Mucosa of descending colon (tissue), 3 donors: ENCODE data around the gene PKHD1. TPM values are rescaled to one million over a fixed set of nuclear protein-coding genes. Genes with fewer than 3 reads are reported as not detected.

ENCODE experiments used
- ATAC-seq: fragments of 200-7000 bp; cut with Tn5 transposase; one replicate; pipeline ENCODE4 v1.9.1; 2020; ENCODE audit warnings: mild to moderate bottlenecking, moderate library complexity
- DNase-seq, 3 donors: peaks; one replicate each; pipeline ENCODE4 v3.0.0-alpha.2; 2020
- H3K36me3 ChIP-seq: fragments of 200-600 bp; one replicate; pipeline ENCODE4 v1.8.0; 2021; ENCODE audit warnings: low read depth, mild to moderate bottlenecking
- H3K4me1 ChIP-seq: fragments of 200-600 bp; one replicate; pipeline ENCODE4 v1.8.0; 2021; ENCODE audit warnings: low read depth, mild to moderate bottlenecking
- H3K4me3 ChIP-seq: fragments of 200-600 bp; one replicate; pipeline ENCODE4 v1.8.0; 2021; ENCODE audit warnings: mild to moderate bottlenecking
- H3K9me3 ChIP-seq: fragments of 200-600 bp; one replicate; pipeline ENCODE4 v1.8.0; 2021; ENCODE audit warnings: mild to moderate bottlenecking
- intact Hi-C, 2 donors: fragments of 100-400 bp; cut with DNase I in 1 of 2; cut with micrococcal nuclease in 1 of 2; formaldehyde crosslinking; loops; one replicate each; pipeline versions ENCODE4 v1.11.0 to v1.11.1; 2022; cut with DNase I, micrococcal nuclease
- total RNA-seq, 3 donors: library from RNA; stranded (reverse); fragmentation: NEBNext Ultra II Directional in 2 of 3; extraction: Animal tissue kit (Norgen Biotek cat#: 25700) in 2 of 3; gene quantifications; one replicate each; pipeline versions ENCODE4 v1.2.1 to v1.2.4, GENCODE V29; 2021 to 2023
- TF ChIP-seq, protein P1 (sequence below): fragments of 200-600 bp; IDR thresholded peaks from one replicate; pipeline ENCODE4 v1.8.0; 2022; ENCODE audit warnings: antibody characterized with exemption, mild to moderate bottlenecking
- donor health status: DM: no; HTN: no; CAD: no; lungs with moderate emphysema.
- donor health status: DM: no; HTN: no; CAD: no.
- donor health status: DM: no; HTN: yes; CAD: no.

Gene PKHD1
- total RNA-seq, 3 donors from 2014 or later, result 0.12 to 0.22 (median 0.20) TPM

DNA sequence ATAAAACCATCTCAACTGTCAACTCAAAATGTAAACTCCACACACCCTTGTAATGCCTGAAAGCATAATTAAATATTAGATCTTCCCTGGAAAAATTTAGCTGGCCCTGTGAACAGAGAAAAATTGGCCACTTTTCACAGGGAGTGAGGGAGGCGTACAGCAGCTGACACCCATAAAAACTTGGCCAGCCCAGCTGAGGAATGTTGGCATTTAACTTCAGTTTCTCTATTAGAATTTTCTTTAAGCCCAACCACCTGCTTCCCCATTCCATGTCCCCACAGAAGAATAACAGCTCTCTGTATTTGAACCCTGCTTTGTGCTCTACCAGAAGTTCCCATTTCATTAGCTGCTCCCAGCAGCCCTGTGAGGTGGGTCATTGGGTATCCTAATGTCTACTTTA lies 41.0 kb downstream of the PKHD1 start:
- H3K9me3 ChIP-seq, result no peaks in the 10 kb centered on the region
- peak; percentile 32 for ATAC-seq

DNA sequence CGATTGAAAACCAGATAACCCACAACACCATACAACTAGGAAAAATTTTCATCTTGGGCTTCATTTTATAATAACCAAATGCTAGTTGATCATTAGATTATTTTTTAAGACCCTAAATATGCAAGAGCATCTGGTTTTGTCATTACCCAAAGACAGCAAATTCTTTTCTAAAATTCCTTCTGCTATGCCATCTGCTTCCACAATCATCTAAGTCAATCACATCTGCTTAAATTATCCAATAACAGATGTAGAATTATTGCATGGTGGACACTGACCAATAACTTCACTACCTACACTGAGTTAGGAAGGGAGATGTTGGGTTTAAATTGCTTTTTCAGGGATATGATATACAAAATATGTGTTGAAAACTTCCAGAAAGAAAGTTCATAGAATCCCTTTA lies 41.9 kb downstream of the PKHD1 start:
- DNase-seq (no peak), ATAC-seq (no peak)
- no peak overlapping the region for H3K4me3 ChIP-seq
- no peaks in the 10 kb centered on the region for H3K36me3 ChIP-seq
- H3K4me1 ChIP-seq, result no peaks in the 10 kb centered on the region
- intact Hi-C loops, result no loop called here
- H3K9me3 ChIP-seq, result no peaks in the 10 kb centered on the region
- TF ChIP-seq, protein P1, sequence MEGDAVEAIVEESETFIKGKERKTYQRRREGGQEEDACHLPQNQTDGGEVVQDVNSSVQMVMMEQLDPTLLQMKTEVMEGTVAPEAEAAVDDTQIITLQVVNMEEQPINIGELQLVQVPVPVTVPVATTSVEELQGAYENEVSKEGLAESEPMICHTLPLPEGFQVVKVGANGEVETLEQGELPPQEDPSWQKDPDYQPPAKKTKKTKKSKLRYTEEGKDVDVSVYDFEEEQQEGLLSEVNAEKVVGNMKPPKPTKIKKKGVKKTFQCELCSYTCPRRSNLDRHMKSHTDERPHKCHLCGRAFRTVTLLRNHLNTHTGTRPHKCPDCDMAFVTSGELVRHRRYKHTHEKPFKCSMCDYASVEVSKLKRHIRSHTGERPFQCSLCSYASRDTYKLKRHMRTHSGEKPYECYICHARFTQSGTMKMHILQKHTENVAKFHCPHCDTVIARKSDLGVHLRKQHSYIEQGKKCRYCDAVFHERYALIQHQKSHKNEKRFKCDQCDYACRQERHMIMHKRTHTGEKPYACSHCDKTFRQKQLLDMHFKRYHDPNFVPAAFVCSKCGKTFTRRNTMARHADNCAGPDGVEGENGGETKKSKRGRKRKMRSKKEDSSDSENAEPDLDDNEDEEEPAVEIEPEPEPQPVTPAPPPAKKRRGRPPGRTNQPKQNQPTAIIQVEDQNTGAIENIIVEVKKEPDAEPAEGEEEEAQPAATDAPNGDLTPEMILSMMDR, result no peak

More for the DNA sequence above, 41.0 kb downstream of the PKHD1 start:
- Histone ChIP-seq H3K4me1 (no peaks in the 10 kb centered on the region), H3K4me3 (no peak overlapping the region), H3K36me3 (no peaks in the 10 kb centered on the region)
- no peak for DNase-seq
- intact Hi-C loops, result no loop called here
- TF ChIP-seq, protein P1, result no peak

DNA sequence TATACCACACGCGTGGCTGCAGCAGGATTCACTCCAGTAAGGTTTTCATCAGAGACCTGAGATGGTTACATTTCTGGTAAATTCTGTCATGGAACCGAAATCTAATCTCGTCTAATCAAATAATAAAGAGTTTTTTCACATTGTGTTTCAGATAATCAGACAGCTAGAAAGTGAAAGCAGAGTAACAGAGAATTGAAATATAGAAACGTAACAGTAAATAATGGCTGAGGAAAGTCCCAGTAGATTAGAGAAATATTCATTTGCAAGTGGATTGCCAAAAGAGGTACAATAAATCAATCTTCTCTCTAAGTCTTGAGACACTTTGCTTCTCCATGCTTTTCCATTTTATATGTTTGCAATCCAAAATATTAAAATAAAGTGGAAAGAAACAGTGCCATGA lies 42.4 kb downstream of the PKHD1 start:
- H3K36me3 ChIP-seq, result no peaks in the 10 kb centered on the region
- DNase-seq, result no peak
- intact Hi-C loops, result no loop called here
- no peaks in the 10 kb centered on the region for H3K9me3 ChIP-seq
- TF ChIP-seq, protein P1, result no peak
- H3K4me1 ChIP-seq, result no peaks in the 10 kb centered on the region
- H3K4me3 ChIP-seq, result no peak overlapping the region
- no peak for ATAC-seq

DNA sequence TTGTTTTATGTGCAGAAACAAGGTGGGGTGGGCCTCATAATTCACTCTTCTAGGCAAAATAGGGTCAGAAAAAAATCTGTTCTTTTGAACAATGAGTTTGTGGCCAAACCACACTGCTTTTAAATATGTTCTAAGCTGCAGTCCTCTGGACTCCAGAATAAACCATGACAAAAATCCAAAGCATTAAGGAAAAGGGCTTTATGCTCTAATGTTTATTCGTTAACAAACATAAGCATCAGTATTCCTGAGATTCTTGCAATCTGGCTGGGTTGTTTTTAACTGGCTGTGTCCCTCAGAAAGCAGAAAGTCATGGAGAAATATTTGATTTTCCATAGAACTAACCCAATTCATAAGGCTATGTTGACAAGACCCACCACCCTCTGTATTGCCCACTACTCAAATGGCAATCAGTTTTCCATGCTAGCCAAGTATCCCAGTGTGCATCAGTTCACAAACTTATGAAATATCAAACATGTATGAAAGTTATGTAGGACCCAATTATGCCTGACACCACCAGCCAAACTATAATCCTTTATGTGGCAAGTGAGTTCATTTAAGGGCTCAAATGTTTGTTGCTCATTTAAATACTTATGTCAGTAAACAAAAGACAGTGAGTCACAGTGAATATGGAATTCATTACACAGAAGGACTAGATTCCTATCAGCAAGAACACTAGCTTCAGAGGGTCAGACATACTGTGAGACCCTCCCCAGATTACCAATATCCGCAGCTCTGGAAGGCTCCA lies 45.1 kb downstream of the PKHD1 start:
- Histone ChIP-seq H3K36me3 (no peaks in the 10 kb centered on the region), H3K4me3 (no peak overlapping the region), H3K4me1 (no peaks in the 10 kb centered on the region), H3K9me3 (no peaks in the 10 kb centered on the region)
- ATAC-seq (no peak), DNase-seq (no peak)
- intact Hi-C loops, result no loop called here
- TF ChIP-seq, protein P1, result no peak

DNA sequence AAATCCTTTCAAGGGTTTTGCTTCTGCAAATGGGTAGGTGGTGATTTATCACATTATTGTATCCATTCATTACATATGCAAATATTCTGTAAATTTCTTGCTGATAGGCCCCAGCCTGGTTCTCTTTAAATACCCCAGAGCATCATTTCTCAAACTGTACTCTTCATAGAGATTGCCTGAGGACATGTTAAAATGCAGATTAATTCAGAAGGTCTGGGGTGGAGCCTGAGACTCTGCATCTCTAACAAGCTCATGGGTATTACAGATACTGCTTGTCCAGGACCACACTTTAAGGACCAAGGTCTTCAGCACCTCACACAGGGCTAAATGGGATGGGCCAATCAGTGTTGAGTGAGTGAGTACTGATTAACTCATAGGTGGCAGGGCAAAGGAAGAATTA lies 46.3 kb downstream of the PKHD1 start:
- Histone ChIP-seq H3K9me3 (no peaks in the 10 kb centered on the region), H3K4me1 (no peaks in the 10 kb centered on the region), H3K4me3 (no peak overlapping the region), H3K36me3 (no peaks in the 10 kb centered on the region)
- DNase-seq (no peak), ATAC-seq (no peak)
- intact Hi-C loops, result no loop called here
- TF ChIP-seq, protein P1, result no peak
